NT2/D1 (cell line): ENCODE data around the gene AP1S1.

Experiments used
- SUZ12 ChIP-seq: IDR thresholded peaks from 2 replicates; pipeline ENCODE4 v1.6.1; 2011; ENCODE audit not compliant: insufficient read length, insufficient read depth; ENCODE audit errors: extremely low read depth
- YY1 ChIP-seq: IDR thresholded peaks from 2 replicates; pipeline ENCODE4 v1.6.1; 2011; ENCODE audit not compliant: insufficient read length, insufficient read depth
- ZNF274 ChIP-seq: IDR thresholded peaks from 2 replicates; pipeline ENCODE4 v1.6.1; 2011; ENCODE audit warnings: mild to moderate bottlenecking, low read depth, low read length

- TF ChIP-seq YY1 (no peak), ZNF274 (no peak), SUZ12 (no peak)
These were observed 49.5 kb upstream of the AP1S1 start for GRCh38 chr7:101104799-101105198.
